HFF-Myc (cell line): ENCODE results near the gene EHMT2.

Experiments used
- DNase-seq: peaks from one replicate; pipeline ENCODE4 v3.0.0-alpha.2; 2011; ENCODE audit warnings: low read depth; ENCODE audit errors: extremely low read depth
- H3K4me3 ChIP-seq: replicated peaks from 2 replicates; pipeline ENCODE4 v1.5.1; 2011; ENCODE audit warnings: low read depth, mild to moderate bottlenecking, control low read depth, low read length
- TF ChIP-seq, protein P1 (sequence below): IDR thresholded peaks from 2 replicates; pipeline ENCODE4 v1.5.1; 2012; ENCODE audit warnings: mild to moderate bottlenecking, low read depth, low read length, control low read depth; ENCODE audit errors: missing control alignments

Gene EHMT2

DNA sequence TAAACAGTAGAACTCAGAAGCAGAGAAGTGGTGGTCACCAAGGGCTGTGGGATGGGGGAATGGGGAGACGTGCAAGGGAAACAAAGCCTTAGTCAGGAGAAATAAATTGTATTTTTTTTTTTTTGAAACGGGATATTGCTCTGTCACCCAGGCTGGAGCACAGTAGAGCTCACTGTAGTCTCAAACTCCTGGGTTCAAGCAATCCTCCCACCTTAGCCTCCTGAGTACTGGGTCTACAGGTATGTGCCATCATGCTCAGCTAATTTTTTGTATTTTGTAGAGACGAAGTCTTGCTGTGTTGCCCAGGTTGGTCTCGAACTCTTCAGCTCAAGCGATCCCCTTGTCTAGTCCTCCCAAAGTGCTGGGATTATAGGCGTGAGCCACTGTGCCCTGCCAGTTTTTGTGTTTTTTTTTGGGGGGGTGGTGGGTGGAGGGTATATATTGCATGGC, 66.6 kb downstream of the EHMT2 start:
- peak overlapping the region; percentile 76 for H3K4me3 ChIP-seq
- TF ChIP-seq, protein P1, sequence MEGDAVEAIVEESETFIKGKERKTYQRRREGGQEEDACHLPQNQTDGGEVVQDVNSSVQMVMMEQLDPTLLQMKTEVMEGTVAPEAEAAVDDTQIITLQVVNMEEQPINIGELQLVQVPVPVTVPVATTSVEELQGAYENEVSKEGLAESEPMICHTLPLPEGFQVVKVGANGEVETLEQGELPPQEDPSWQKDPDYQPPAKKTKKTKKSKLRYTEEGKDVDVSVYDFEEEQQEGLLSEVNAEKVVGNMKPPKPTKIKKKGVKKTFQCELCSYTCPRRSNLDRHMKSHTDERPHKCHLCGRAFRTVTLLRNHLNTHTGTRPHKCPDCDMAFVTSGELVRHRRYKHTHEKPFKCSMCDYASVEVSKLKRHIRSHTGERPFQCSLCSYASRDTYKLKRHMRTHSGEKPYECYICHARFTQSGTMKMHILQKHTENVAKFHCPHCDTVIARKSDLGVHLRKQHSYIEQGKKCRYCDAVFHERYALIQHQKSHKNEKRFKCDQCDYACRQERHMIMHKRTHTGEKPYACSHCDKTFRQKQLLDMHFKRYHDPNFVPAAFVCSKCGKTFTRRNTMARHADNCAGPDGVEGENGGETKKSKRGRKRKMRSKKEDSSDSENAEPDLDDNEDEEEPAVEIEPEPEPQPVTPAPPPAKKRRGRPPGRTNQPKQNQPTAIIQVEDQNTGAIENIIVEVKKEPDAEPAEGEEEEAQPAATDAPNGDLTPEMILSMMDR, result no peak
- DNase-seq, result no peak
